GM12891 (cell line): ENCODE measurements around the gene EFEMP1.

Experiments
- PAX5 ChIP-seq: IDR thresholded peaks from 2 replicates; pipeline ENCODE4 v1.6.1; 2011; ENCODE audit warnings: low read length, moderate library complexity, mild to moderate bottlenecking; ENCODE audit not compliant: insufficient read depth, severe bottlenecking
- POLR2A ChIP-seq: IDR thresholded peaks from 2 replicates; pipeline ENCODE4 v1.6.1; 2011; ENCODE audit warnings: low read depth, low read length, control low read depth
- POLR2AphosphoS5 ChIP-seq: IDR thresholded peaks from 2 replicates; pipeline ENCODE4 v1.6.1; 2011; ENCODE audit warnings: low read depth, low read length, control low read depth
- SPI1 ChIP-seq: IDR thresholded peaks from 2 replicates; pipeline ENCODE4 v1.6.1; 2011; ENCODE audit warnings: low read depth, low read length, control low read depth

DNA sequence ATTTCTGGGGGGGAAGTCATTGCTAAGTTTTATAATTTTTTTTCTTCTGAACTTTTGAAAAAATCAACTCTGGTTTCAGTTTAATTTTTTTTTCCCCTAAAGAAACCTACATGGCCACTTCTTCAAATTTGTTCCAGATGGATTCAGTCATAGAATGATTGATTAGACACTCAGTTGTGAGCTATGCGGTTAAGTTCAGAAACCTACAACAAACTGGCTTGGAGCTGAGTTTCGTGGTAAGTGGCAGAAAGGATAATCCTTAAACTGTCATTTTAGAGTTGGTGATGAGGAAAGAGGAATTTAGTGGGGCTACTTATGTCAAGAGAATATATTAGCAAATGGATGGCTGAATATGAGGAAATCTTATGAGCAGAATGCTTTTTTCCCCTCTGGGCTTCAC is 23.7 kb downstream of the EFEMP1 start:
- TF ChIP-seq PAX5 (no peak), POLR2AphosphoS5 (no peak), POLR2A (no peak), SPI1 (no peak)
